Activated CD8-positive, alpha-beta T cell treated with anti-CD3 and anti-CD28 coated beads for 36 hours (primary cell): ENCODE data around the gene FMC1. TPM values are rescaled to one million over a fixed set of nuclear protein-coding genes. Genes with fewer than 3 reads are reported as not detected.

Source experiments
- ATAC-seq: fragments of 200-7000 bp; cut with Tn5 transposase; one replicate; pipeline ENCODE4 v1.10.0; 2021; ENCODE audit warnings: mild to moderate bottlenecking, moderate library complexity
- CTCF ChIA-PET: fragments of 350-600 bp; sonication (Branson Sonifier 250); formaldehyde crosslinking; loops from one replicate; lab custom pipeline; 2021; ENCODE audit warnings: antibody characterized with exemption; lab: Charles Lee
- POLR2A ChIA-PET: fragments of 350-600 bp; sonication (Branson Sonifier 250); formaldehyde crosslinking; loops from one replicate; lab custom pipeline; 2021; ENCODE audit warnings: antibody characterized with exemption; lab: Charles Lee
- DNase-seq: peaks from one replicate; pipeline ENCODE4 v3.0.0-alpha.2; 2020
- H3K27ac Mint-ChIP-seq: one replicate; pipeline ENCODE4 v1.8.0; 2021; ENCODE audit warnings: mild to moderate bottlenecking, mixed read lengths
- H3K27me3 Mint-ChIP-seq: one replicate; pipeline ENCODE4 v1.8.0; 2021; ENCODE audit warnings: mixed read lengths
- H3K36me3 Mint-ChIP-seq: one replicate; pipeline ENCODE4 v1.8.0; 2021; ENCODE audit warnings: low read depth, mixed read lengths
- H3K4me1 Mint-ChIP-seq: one replicate; pipeline ENCODE4 v1.8.0; 2021; ENCODE audit warnings: low read depth, mixed read lengths
- H3K4me3 Mint-ChIP-seq: one replicate; pipeline ENCODE4 v1.8.0; 2021; ENCODE audit warnings: mild to moderate bottlenecking, moderate library complexity, mixed read lengths
- H3K9me3 Mint-ChIP-seq: one replicate; pipeline ENCODE4 v1.8.0; 2021; ENCODE audit warnings: mixed read lengths
- intact Hi-C: fragments of 100-400 bp; cut with micrococcal nuclease; formaldehyde crosslinking; loops from one replicate; pipeline ENCODE4 v1.10.0; 2022
- total RNA-seq, 2 experiments: library from RNA; stranded (reverse); gene quantifications; one replicate each; pipeline ENCODE4 v1.2.3, GENCODE V29; 2021
- TF ChIP-seq, protein P1 (sequence below): fragments of 200-600 bp; IDR thresholded peaks from one replicate; pipeline ENCODE4 v1.8.0; 2022; ENCODE audit warnings: antibody characterized with exemption, mild to moderate bottlenecking

The FMC1 gene, protein sequence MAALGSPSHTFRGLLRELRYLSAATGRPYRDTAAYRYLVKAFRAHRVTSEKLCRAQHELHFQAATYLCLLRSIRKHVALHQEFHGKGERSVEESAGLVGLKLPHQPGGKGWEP
- 10 to 100 TPM in 1 of 2 experiments, 1 to 10 TPM in 1; 9.9 to 12.6 TPM for total RNA-seq

DNA sequence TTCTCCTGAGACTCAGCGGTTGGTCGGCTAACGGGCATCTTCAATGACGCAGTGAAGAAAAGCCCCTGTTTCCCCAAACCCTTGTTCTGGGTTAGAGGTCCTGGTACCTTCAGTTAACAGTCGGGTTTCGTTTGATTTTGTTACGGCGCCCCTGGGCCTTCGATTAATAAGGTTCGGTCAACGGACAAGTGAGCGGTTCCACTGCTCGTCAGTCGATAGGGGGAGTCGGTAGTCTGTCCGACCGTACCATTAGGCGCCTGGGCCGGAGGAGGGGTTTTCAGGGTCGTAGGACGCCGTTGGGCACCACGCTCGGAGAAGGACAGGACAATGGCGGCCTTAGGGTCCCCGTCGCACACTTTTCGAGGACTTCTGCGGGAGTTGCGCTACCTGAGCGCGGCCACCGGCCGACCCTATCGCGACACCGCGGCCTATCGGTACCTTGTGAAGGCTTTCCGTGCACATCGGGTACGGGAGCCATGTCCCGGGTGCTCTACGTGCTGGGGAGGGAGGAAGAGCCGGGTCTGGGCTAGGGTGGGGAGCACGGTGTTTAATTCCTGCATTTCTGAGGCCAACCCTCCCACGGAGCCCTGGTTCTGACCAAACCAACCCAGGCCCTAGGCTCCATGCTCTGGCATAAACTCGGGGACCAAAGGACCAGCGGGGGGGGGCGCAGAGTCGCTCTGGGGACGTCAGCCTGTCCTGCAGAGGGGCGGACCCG, at the start of gene FMC1:
FMC1 (plus strand) TSS at position 280 of the 718 bp plus-strand sequence; CDS start at position 328, 48 bp downstream.
- Mint-ChIP-seq H3K4me3 (peak within 1 kb of the TSS; percentile 82), H3K9me3 (peaks cover 5% of the 10 kb centered on the region), H3K36me3 (peaks cover 26% of the 10 kb centered on the region), H3K27ac (peak within 1 kb of the TSS; percentile 99), H3K4me1 (peaks cover 24% of the 10 kb centered on the region), H3K27me3 (peaks cover 3% of the 10 kb centered on the region)
- ATAC-seq (peak; percentile 68), DNase-seq (peak; percentile 95)
- TF ChIP-seq, protein P1, sequence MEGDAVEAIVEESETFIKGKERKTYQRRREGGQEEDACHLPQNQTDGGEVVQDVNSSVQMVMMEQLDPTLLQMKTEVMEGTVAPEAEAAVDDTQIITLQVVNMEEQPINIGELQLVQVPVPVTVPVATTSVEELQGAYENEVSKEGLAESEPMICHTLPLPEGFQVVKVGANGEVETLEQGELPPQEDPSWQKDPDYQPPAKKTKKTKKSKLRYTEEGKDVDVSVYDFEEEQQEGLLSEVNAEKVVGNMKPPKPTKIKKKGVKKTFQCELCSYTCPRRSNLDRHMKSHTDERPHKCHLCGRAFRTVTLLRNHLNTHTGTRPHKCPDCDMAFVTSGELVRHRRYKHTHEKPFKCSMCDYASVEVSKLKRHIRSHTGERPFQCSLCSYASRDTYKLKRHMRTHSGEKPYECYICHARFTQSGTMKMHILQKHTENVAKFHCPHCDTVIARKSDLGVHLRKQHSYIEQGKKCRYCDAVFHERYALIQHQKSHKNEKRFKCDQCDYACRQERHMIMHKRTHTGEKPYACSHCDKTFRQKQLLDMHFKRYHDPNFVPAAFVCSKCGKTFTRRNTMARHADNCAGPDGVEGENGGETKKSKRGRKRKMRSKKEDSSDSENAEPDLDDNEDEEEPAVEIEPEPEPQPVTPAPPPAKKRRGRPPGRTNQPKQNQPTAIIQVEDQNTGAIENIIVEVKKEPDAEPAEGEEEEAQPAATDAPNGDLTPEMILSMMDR = no peak
- intact Hi-C loops = loop anchor here (5.0 to 10.0 kb wide), 2 partner anchors 234 to 326 kb away; partner anchors contain the start of gene ZC3HAV1
- ChIA-PET POLR2A (interaction anchor here (2.8 to 6.2 kb wide), 2 partner anchors 18 kb away, joined by 36 to 39 read pairs; partner anchors contain the start of gene LUC7L2), CTCF (interaction anchor here (1.4 kb wide), 1 partner anchor 8 kb away, joined by 4 read pairs; no protein-coding TSS in a partner anchor)

DNA sequence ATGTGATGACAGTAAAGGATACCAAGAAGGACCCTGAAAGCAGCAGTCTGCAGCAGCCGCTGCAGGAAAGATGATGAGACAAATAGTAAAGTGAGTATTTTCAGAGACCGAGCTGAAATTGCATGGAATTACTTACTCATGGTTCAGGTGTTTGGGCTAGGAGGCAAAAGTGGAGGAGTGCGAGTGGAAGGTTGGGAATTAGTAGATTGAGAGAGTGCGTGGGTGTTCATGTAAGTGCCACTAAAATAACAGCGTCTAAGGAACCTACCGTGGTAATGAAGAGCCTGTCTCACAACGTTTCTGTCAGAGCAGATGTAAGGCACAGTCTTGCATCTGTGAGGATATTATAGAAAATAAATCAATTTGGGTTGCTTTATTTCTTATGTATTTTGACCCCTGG, 48.3 kb upstream of the FMC1 start:
- Mint-ChIP-seq H3K4me3 (no peak overlapping the region), H3K27ac (no peak overlapping the region), H3K9me3 (no peaks in the 10 kb centered on the region), H3K36me3 (peaks cover 13% of the 10 kb centered on the region), H3K4me1 (peaks cover 3% of the 10 kb centered on the region), H3K27me3 (no peaks in the 10 kb centered on the region)
- TF ChIP-seq, protein P1 = no peak
- DNase-seq (no peak), ATAC-seq (no peak)
- ChIA-PET CTCF (no interaction called here), POLR2A (no interaction called here)
- intact Hi-C loops = no loop called here

DNA sequence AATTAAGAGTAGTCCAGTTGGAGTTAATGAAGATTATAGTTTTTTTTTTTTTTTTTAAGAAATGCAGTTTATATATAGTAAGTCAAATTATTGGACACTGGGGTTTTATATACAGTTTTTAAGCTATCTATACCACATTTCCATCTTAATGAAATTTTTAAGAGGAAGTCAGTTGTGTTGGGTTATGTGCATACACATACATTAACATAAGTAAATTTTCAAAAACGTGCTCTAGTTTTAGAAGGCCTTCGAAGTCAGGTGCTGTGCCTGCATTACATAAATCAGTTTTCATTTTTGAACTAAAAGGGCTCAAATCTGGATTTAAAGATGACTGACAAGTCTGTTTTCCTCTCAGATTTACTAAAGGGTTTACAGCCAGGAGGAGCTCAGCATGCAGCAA, 47.6 kb upstream of the FMC1 start:
- ATAC-seq (no peak), DNase-seq (no peak)
- ChIA-PET CTCF (no interaction called here), POLR2A (no interaction called here)
- no peaks in the 10 kb centered on the region for H3K27me3 Mint-ChIP-seq
- peaks cover 10% of the 10 kb centered on the region for H3K36me3 Mint-ChIP-seq
- H3K4me1 Mint-ChIP-seq = peaks cover 3% of the 10 kb centered on the region
- no peaks in the 10 kb centered on the region for H3K9me3 Mint-ChIP-seq
- TF ChIP-seq, protein P1 = no peak
- intact Hi-C loops = no loop called here
- H3K4me3 Mint-ChIP-seq = no peak overlapping the region
- no peak overlapping the region for H3K27ac Mint-ChIP-seq

DNA sequence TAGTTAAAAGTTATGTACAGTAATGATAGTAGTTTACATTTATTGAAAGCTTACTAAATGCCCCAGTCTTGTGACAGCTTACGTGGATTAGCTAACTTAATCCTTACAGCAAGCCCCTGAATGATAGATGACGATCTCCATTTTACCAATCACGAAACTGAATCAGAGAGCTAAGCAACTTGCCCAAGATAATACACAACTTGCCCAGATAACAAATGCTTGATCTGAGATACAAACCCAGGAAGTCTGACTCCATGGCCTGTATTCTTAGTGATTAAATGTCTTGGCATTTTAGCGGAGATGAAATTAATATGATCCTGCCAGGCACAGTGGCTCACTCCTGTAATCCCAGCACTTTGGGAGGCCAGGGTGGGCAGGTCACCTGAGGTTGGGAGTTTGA, 46.9 kb upstream of the FMC1 start:
- no peaks in the 10 kb centered on the region for H3K9me3 Mint-ChIP-seq
- no peak for ATAC-seq
- peaks cover 3% of the 10 kb centered on the region for H3K4me1 Mint-ChIP-seq
- no peak for DNase-seq
- H3K27me3 Mint-ChIP-seq = no peaks in the 10 kb centered on the region
- H3K36me3 Mint-ChIP-seq = peaks cover 10% of the 10 kb centered on the region
- CTCF ChIA-PET = interaction anchor here (1.1 kb wide), 1 partner anchor 276 kb away, joined by 3 read pairs; no protein-coding TSS in a partner anchor
- intact Hi-C loops = no loop called here
- POLR2A ChIA-PET = no interaction called here
- H3K27ac Mint-ChIP-seq = no peak overlapping the region
- no peak overlapping the region for H3K4me3 Mint-ChIP-seq
- TF ChIP-seq, protein P1 = no peak
